Measurements from ENCODE around the gene CT45A10.
"Not testable (repeated sequence)": the region's sequence is repeated elsewhere in the genome, so short reads cannot be mapped to it uniquely, and the experiment has no call there.

Gene CT45A10

GRCh38 chrX:135893294-135893817, at the start of gene CT45A10, which contains the start of gene SAGE1:
Gene CT45A10 (minus strand): TSS chrX:135893444. CDS start chrX:135885344, 8,100 bp downstream.
Gene SAGE1 (plus strand): TSS chrX:135893716. CDS start chrX:135896243, 2,527 bp downstream.
- DNase-seq (ENCODE audit: extremely low read depth, low read depth), result no peak
- no peak within 1 kb of the TSS for H3K4me3 ChIP-seq (replicated peaks; ENCODE audit: low read depth, low read length)
- no peak for TF ChIP-seq CTCF (IDR thresholded peaks at IDR 0.05; ENCODE audit: low read depth, low read length, missing control alignments)

- DNase-seq (ENCODE audit: extremely low read depth, low read depth), result peak; percentile 1
- no peak overlapping the region for H3K4me3 ChIP-seq (replicated peaks; ENCODE audit: low read depth, low read length)
- TF ChIP-seq CTCF (IDR thresholded peaks at IDR 0.05; ENCODE audit: low read depth, low read length, missing control alignments), result peak; percentile 74
These were observed 38.6 kb upstream of the CT45A10 start for GRCh38 chrX:135931644-135932487.

- DNase-seq (ENCODE audit: extremely low read depth, low read depth), result no peak
- no peak for TF ChIP-seq CTCF (IDR thresholded peaks at IDR 0.05; ENCODE audit: low read depth, low read length, missing control alignments)
- no peak overlapping the region for H3K4me3 ChIP-seq (replicated peaks; ENCODE audit: low read depth, low read length)
These were observed 34.7 kb upstream of the CT45A10 start for GRCh38 chrX:135927897-135928296.

GRCh38 chrX:135923353-135923752, 30.1 kb upstream of the CT45A10 start:
- no peak for DNase-seq (ENCODE audit: extremely low read depth, low read depth)
- no peak overlapping the region for H3K4me3 ChIP-seq (replicated peaks; ENCODE audit: low read depth, low read length)
- peak; percentile 6 for TF ChIP-seq CTCF (IDR thresholded peaks at IDR 0.05; ENCODE audit: low read depth, low read length, missing control alignments)

- H3K4me3 ChIP-seq (replicated peaks; ENCODE audit: low read depth, low read length); DNase-seq (ENCODE audit: extremely low read depth, low read depth): not testable (repeated sequence)
These were observed 27.3 kb upstream of the CT45A10 start for GRCh38 chrX:135920516-135920915.

GRCh38 chrX:135914404-135914803, 21.2 kb upstream of the CT45A10 start:
- no peak for DNase-seq (ENCODE audit: extremely low read depth, low read depth)
- H3K4me3 ChIP-seq (replicated peaks; ENCODE audit: low read depth, low read length), result no peak overlapping the region
- TF ChIP-seq CTCF (IDR thresholded peaks at IDR 0.05; ENCODE audit: low read depth, low read length, missing control alignments), result no peak

- DNase-seq (ENCODE audit: extremely low read depth, low read depth), result no peak
These were observed 17.0 kb upstream of the CT45A10 start for GRCh38 chrX:135910251-135910650.

More at GRCh38 chrX:135910251-135910650, 17.0 kb upstream of the CT45A10 start:
- TF ChIP-seq CTCF (IDR thresholded peaks at IDR 0.05; ENCODE audit: low read depth, low read length, missing control alignments), result no peak
- no peak overlapping the region for H3K4me3 ChIP-seq (replicated peaks; ENCODE audit: low read depth, low read length)

Data from HFF-Myc (cell line).